ENCODE results near the gene WASF3.

- TF ChIP-seq CTCF (IDR thresholded peaks at IDR 0.05; ENCODE audit: low read length) (no peak), EZH2 (IDR thresholded peaks at IDR 0.05; ENCODE audit: borderline replicate concordance, low read length) (no peak)
Observed at GRCh38 chr13:26623125-26623524, 65.6 kb downstream of the WASF3 start.
